HCT116 (cell line): ENCODE results near the gene ICA1L. TPM values are rescaled to one million over a fixed set of nuclear protein-coding genes. Genes with fewer than 3 reads are reported as not detected.

Experiments used
- ATAC-seq: fragments of 200-7000 bp; cut with Tn5 transposase; 2 replicates; pipeline ENCODE4 v1.9.1; 2020; ENCODE audit warnings: mild to moderate bottlenecking, moderate library complexity
- BruUV-seq: library from RNA; stranded (reverse); fragments of 400-500 nt; replicated peaks from 2 replicates; lab custom pipeline; 2021; lab: Mats Ljungman, UMichigan
- CTCF ChIA-PET: fragments of 300-600 bp; sonication (Branson Sonifier 250); formaldehyde crosslinking; loops from one replicate; lab custom pipeline; 2021; ENCODE audit warnings: antibody characterized with exemption; lab: Charles Lee
- POLR2A ChIA-PET: fragments of 300-600, 350-600 bp; sonication (Branson Sonifier 250); formaldehyde crosslinking; loops from one replicate; lab custom pipeline; 2021; ENCODE audit warnings: antibody characterized with exemption; lab: Charles Lee
- RAD21 ChIA-PET, 2 experiments: fragments of 300-600 bp; sonication (Branson Sonifier 250); formaldehyde crosslinking; loops; one replicate each; lab custom pipeline; 2023; ENCODE audit warnings: low total read pairs in 2 of 2; ENCODE audit not compliant: uncharacterized antibody in 2 of 2, unreplicated experiment in 2 of 2, low non-redundant PET in 1 of 2; lab: Charles Lee
- DNase-seq: peaks from one replicate; pipeline ENCODE4 v3.0.0-alpha.2; 2010; ENCODE audit warnings: low read depth, low spot score
- H2AFZ ChIP-seq: fragments of 200-600 bp; shearing (Covaris generic), sonication (generic); 2 replicates; pipeline ENCODE4 v1.6.1; 2017; ENCODE audit warnings: low read depth, mixed run types, mixed read lengths, antibody characterized with exemption, low read length; ENCODE audit not compliant: poor library complexity, severe bottlenecking
- H3K27ac ChIP-seq: 2 replicates; pipeline ENCODE4 v1.5.1; 2012; ENCODE audit warnings: low read depth, low read length
- H3K27me3 ChIP-seq: fragments of 200-600 bp; sonication (generic); 2 replicates; pipeline ENCODE4 v1.6.1; 2016; ENCODE audit warnings: mixed run types, low read length, mixed read lengths; ENCODE audit not compliant: insufficient read depth
- H3K36me3 ChIP-seq, 2 experiments: fragments of 200-500 bp in 1 of 2; fragments of 200-600 bp in 1 of 2; sonication (Bioruptor generic) in 1 of 2; sonication (generic) in 1 of 2; 2 replicates each; pipeline versions ENCODE4 v1.5.1 to v1.6.1; 2014 to 2016; ENCODE audit warnings: low read length in 2 of 2, inconsistent platforms in 1 of 2, mixed read lengths in 1 of 2, mixed run types in 1 of 2; ENCODE audit not compliant: insufficient read depth in 2 of 2, control insufficient read depth in 1 of 2
- H3K4me1 ChIP-seq, 2 experiments: fragments of 200-600 bp in 1 of 2; sonication (generic) in 1 of 2; 2 replicates each; pipeline versions ENCODE4 v1.5.1 to v1.6.1; 2012 to 2017; ENCODE audit warnings: low read length in 2 of 2, inconsistent platforms in 1 of 2, mild to moderate bottlenecking in 1 of 2, mixed read lengths in 1 of 2, mixed run types in 1 of 2, moderate library complexity in 1 of 2; ENCODE audit not compliant: insufficient read depth in 2 of 2, control insufficient read depth in 1 of 2
- H3K4me2 ChIP-seq: fragments of 200-600 bp; sonication (generic); 2 replicates; pipeline ENCODE4 v1.6.1; 2017; ENCODE audit warnings: mixed run types, low read length, mixed read lengths
- H3K4me3 ChIP-seq, 2 experiments: fragments of 200-600 bp in 1 of 2; sonication (generic) in 1 of 2; replicated peaks in 1 of 2; 2 replicates each; pipeline ENCODE4 v1.5.1; 2011 to 2016; ENCODE audit warnings: low read length in 2 of 2, control low read depth in 1 of 2, low read depth in 1 of 2, mild to moderate bottlenecking in 1 of 2, mixed read lengths in 1 of 2, mixed run types in 1 of 2
- H3K79me2 ChIP-seq: fragments of 200-600 bp; sonication (generic); 2 replicates; pipeline ENCODE4 v1.6.1; 2017; ENCODE audit warnings: mild to moderate bottlenecking, mixed run types, low read length, moderate library complexity, mixed read lengths; ENCODE audit not compliant: insufficient read depth
- H3K9ac ChIP-seq: fragments of 200-600 bp; sonication (generic); 2 replicates; pipeline ENCODE4 v1.6.1; 2016; ENCODE audit warnings: low read length, mixed read lengths
- H3K9me2 ChIP-seq: fragments of 200-600 bp; sonication (generic), shearing (Covaris generic); 2 replicates; pipeline ENCODE4 v1.6.1; 2017; ENCODE audit warnings: mixed run types, mild to moderate bottlenecking, moderate library complexity; ENCODE audit not compliant: insufficient read depth
- H3K9me3 ChIP-seq, 2 experiments: fragments of 200-500 bp in 1 of 2; fragments of 200-600 bp in 1 of 2; sonication (Bioruptor generic) in 1 of 2; sonication (generic) in 1 of 2; 2 replicates each; pipeline ENCODE4 v1.6.1; 2014 to 2017; ENCODE audit warnings: low read length in 2 of 2, mixed read lengths in 2 of 2, inconsistent platforms in 1 of 2, low read depth in 1 of 2, mild to moderate bottlenecking in 1 of 2, mixed run types in 1 of 2, moderate library complexity in 1 of 2; ENCODE audit not compliant: control insufficient read depth in 1 of 2, insufficient read depth in 1 of 2
- H4K20me1 ChIP-seq: fragments of 200-600 bp; sonication (generic), shearing (Covaris generic); 2 replicates; pipeline ENCODE4 v1.6.1; 2017; ENCODE audit warnings: mixed run types, mild to moderate bottlenecking, moderate library complexity; ENCODE audit not compliant: insufficient read depth
- CBX3 ChIP-seq: IDR thresholded peaks from 2 replicates; pipeline ENCODE4 v1.6.1; 2012; ENCODE audit warnings: low read depth
- CEBPB ChIP-seq: IDR thresholded peaks from 2 replicates; pipeline ENCODE4 v1.6.1; 2012; ENCODE audit warnings: low read depth
- ELF1 ChIP-seq: IDR thresholded peaks from 2 replicates; pipeline ENCODE4 v1.6.1; 2012; ENCODE audit warnings: low read depth, borderline replicate concordance
- EZH2phosphoT487 ChIP-seq: fragments of 200-600 bp; IDR thresholded peaks from 2 replicates; pipeline ENCODE4 v1.6.1; 2018; ENCODE audit warnings: antibody characterized with exemption, borderline replicate concordance
- FOSL1 ChIP-seq: IDR thresholded peaks from 2 replicates; pipeline ENCODE4 v1.6.1; 2012; ENCODE audit warnings: low read depth
- JUND ChIP-seq: IDR thresholded peaks from 2 replicates; pipeline ENCODE4 v1.6.1; 2012
- POLR2A ChIP-seq: IDR thresholded peaks from 2 replicates; pipeline ENCODE4 v1.7.0; 2011; ENCODE audit warnings: borderline replicate concordance; ENCODE audit not compliant: insufficient read depth, insufficient read length; ENCODE audit errors: extremely low read depth
- POLR2AphosphoS5 ChIP-seq: IDR thresholded peaks from 2 replicates; pipeline ENCODE4 v1.6.1; 2011; ENCODE audit warnings: mild to moderate bottlenecking, low read depth, low read length, moderate library complexity
- RAD21 ChIP-seq: IDR thresholded peaks from 2 replicates; pipeline ENCODE4 v1.6.1; 2012; ENCODE audit warnings: low read depth, mild to moderate bottlenecking
- SIN3A ChIP-seq: IDR thresholded peaks from 2 replicates; pipeline ENCODE4 v1.6.1; 2012; ENCODE audit warnings: low read depth
- SRF ChIP-seq: IDR thresholded peaks from 2 replicates; pipeline ENCODE4 v1.6.1; 2012; ENCODE audit warnings: low read depth
- YY1 ChIP-seq: IDR thresholded peaks from 2 replicates; pipeline ENCODE4 v1.6.1; 2011; ENCODE audit warnings: low read length, low read depth, moderate library complexity, mild to moderate bottlenecking; ENCODE audit not compliant: insufficient replicate concordance; ENCODE audit errors: extremely low read depth
- intact Hi-C: fragments of 100-400 bp; cut with micrococcal nuclease; formaldehyde crosslinking; loops from 2 replicates; pipeline ENCODE4 v1.10.0; 2022
- total RNA-seq: library from RNA; stranded (reverse); gene quantifications from one replicate; pipeline ENCODE4 v1.2.1, GENCODE V29; 2021; ENCODE audit not compliant: unreplicated experiment
- TF ChIP-seq, protein P1 (sequence below): IDR thresholded peaks from 2 replicates; pipeline ENCODE4 v1.6.1; 2012
- TF ChIP-seq, protein P2 (sequence below): IDR thresholded peaks from 2 replicates; pipeline ENCODE4 v1.6.1; 2012
- TF ChIP-seq, protein P3 (sequence below): IDR thresholded peaks from 2 replicates; pipeline ENCODE4 v1.6.1; 2012; ENCODE audit warnings: low read depth

Gene ICA1L
- total RNA-seq, 1 experiment from 2014 or later = 2.5 TPM

DNA sequence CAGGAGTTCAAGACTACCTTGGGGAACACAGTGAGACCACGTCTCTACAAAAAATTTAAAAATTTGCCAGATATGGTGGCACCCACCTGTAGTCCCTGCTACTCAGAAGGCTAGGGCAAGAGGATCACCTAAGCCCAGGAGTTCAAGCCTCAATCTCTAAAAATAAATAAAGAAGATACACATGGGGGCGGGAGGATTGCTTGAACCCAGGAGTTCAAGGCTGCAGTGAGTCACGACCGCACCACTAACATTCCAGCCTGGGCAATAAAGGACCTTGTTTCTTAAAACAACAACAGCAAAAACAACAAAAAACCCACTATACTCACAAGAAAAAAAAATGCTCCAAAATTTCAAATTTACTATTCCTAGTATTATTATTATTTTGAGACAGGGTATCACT, 10.0 kb upstream of the ICA1L start:
- ChIA-PET POLR2A (no interaction called here), RAD21 (no interaction called here), CTCF (no interaction called here)
- DNase-seq = no peak
- Histone ChIP-seq H3K27me3 (no peaks in the 10 kb centered on the region), H3K9me3 (no peaks in the 10 kb centered on the region), H3K9ac (no peak overlapping the region), H3K27ac (no peak overlapping the region), H3K9me2 (no peaks in the 10 kb centered on the region), H3K79me2 (no peaks in the 10 kb centered on the region), H3K4me3 (no peak overlapping the region), H3K4me2 (no peak overlapping the region), H2AFZ (no peak overlapping the region), H4K20me1 (no peaks in the 10 kb centered on the region), H3K4me1 (no peaks in the 10 kb centered on the region), H3K36me3 (peaks cover 8 to 26% of the 10 kb centered on the region in 2 experiments; a peak in 3 of 4 replicates)
- no peak for ATAC-seq
- intact Hi-C loops = no loop called here
- BruUV-seq = no TSS peak
- TF ChIP-seq SRF = no peak
- TF ChIP-seq CBX3 = no peak
- TF ChIP-seq EZH2phosphoT487 = no peak
- no peak for TF ChIP-seq SIN3A
- TF ChIP-seq RAD21 = no peak
- TF ChIP-seq, protein P1, sequence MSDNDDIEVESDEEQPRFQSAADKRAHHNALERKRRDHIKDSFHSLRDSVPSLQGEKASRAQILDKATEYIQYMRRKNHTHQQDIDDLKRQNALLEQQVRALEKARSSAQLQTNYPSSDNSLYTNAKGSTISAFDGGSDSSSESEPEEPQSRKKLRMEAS = no peak
- TF ChIP-seq JUND = no peak
- no peak for TF ChIP-seq ELF1
- TF ChIP-seq, protein P2, sequence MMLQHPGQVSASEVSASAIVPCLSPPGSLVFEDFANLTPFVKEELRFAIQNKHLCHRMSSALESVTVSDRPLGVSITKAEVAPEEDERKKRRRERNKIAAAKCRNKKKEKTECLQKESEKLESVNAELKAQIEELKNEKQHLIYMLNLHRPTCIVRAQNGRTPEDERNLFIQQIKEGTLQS = no peak
- no peak for TF ChIP-seq FOSL1
- no peak for TF ChIP-seq POLR2AphosphoS5
- TF ChIP-seq POLR2A = no peak
- TF ChIP-seq, protein P3, sequence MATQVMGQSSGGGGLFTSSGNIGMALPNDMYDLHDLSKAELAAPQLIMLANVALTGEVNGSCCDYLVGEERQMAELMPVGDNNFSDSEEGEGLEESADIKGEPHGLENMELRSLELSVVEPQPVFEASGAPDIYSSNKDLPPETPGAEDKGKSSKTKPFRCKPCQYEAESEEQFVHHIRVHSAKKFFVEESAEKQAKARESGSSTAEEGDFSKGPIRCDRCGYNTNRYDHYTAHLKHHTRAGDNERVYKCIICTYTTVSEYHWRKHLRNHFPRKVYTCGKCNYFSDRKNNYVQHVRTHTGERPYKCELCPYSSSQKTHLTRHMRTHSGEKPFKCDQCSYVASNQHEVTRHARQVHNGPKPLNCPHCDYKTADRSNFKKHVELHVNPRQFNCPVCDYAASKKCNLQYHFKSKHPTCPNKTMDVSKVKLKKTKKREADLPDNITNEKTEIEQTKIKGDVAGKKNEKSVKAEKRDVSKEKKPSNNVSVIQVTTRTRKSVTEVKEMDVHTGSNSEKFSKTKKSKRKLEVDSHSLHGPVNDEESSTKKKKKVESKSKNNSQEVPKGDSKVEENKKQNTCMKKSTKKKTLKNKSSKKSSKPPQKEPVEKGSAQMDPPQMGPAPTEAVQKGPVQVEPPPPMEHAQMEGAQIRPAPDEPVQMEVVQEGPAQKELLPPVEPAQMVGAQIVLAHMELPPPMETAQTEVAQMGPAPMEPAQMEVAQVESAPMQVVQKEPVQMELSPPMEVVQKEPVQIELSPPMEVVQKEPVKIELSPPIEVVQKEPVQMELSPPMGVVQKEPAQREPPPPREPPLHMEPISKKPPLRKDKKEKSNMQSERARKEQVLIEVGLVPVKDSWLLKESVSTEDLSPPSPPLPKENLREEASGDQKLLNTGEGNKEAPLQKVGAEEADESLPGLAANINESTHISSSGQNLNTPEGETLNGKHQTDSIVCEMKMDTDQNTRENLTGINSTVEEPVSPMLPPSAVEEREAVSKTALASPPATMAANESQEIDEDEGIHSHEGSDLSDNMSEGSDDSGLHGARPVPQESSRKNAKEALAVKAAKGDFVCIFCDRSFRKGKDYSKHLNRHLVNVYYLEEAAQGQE = no peak
- no peak for TF ChIP-seq YY1
- TF ChIP-seq CEBPB = no peak
